ENCODE data around the gene GGCT. TPM values are rescaled to one million over a fixed set of nuclear protein-coding genes. Genes with fewer than 3 reads are reported as not detected.

Gene GGCT
- total and polyA plus RNA-seq, 2 donors from 2014 or later: 23.8 to 70.1 TPM

- no peak for TF ChIP-seq CTCF (IDR thresholded peaks at IDR 0.05; ENCODE audit: borderline replicate concordance, extremely low read depth, insufficient read depth)
- no peak for FAIRE-seq
- H3K27ac ChIP-seq (ENCODE audit: low read depth in 2 of 2, low read length in 2 of 2): no peak overlapping the region
- intact Hi-C loops (cut with DNase I): no loop called here
- peaks cover 0 to 2% (median 0%) of the 10 kb centered on the region in 3 donors for H3K4me1 ChIP-seq (ENCODE audit: control insufficient read depth in 2 of 3, insufficient read depth in 2 of 3, low read depth in 1 of 3, low read length in 3 of 3)
- no peak for DNase-seq
- no peaks in the 10 kb centered on the region for H3K36me3 ChIP-seq (ENCODE audit: control insufficient read depth in 2 of 3, insufficient read depth in 3 of 3, low read length in 3 of 3)
- no peak overlapping the region for H3K9ac ChIP-seq (ENCODE audit: low read length in 3 of 3)
- H3K27me3 ChIP-seq (ENCODE audit: control insufficient read depth, insufficient read depth, low read length): no peaks in the 10 kb centered on the region
- peaks cover 0 to 2% (median 0%) of the 10 kb centered on the region in 3 donors for H3K9me3 ChIP-seq (ENCODE audit: control insufficient read depth in 2 of 3, insufficient read depth in 1 of 3, low read length in 3 of 3)
- H3K4me3 ChIP-seq (ENCODE audit: low read length in 3 of 3): no peak overlapping the region
These were observed 21.5 kb upstream of the GGCT start for GRCh38 chr7:30526163-30526562.

- no peak for TF ChIP-seq CTCF (IDR thresholded peaks at IDR 0.05; ENCODE audit: borderline replicate concordance, extremely low read depth, insufficient read depth)
- H3K4me3 ChIP-seq (ENCODE audit: low read length in 3 of 3): no peak overlapping the region
- DNase-seq (no peak), FAIRE-seq (no peak)
- no peak overlapping the region for H3K27ac ChIP-seq (ENCODE audit: low read depth in 2 of 2, low read length in 2 of 2)
- no peaks in the 10 kb centered on the region for H3K27me3 ChIP-seq (ENCODE audit: control insufficient read depth, insufficient read depth, low read length)
- intact Hi-C loops (cut with DNase I): no loop called here
- H3K9ac ChIP-seq (ENCODE audit: low read length in 3 of 3): no peak overlapping the region
- H3K4me1 ChIP-seq (ENCODE audit: control insufficient read depth in 2 of 3, insufficient read depth in 2 of 3, low read depth in 1 of 3, low read length in 3 of 3): peaks cover 0 to 5% (median 2%) of the 10 kb centered on the region in 3 donors
- peaks cover 0 to under 1% (median 0%) of the 10 kb centered on the region in 3 donors for H3K9me3 ChIP-seq (ENCODE audit: control insufficient read depth in 2 of 3, insufficient read depth in 1 of 3, low read length in 3 of 3)
- H3K36me3 ChIP-seq (ENCODE audit: control insufficient read depth in 2 of 3, insufficient read depth in 3 of 3, low read length in 3 of 3): no peaks in the 10 kb centered on the region
These were observed 20.8 kb upstream of the GGCT start for GRCh38 chr7:30525429-30525828.

GRCh38 chr7:30524545-30524944 is 19.9 kb upstream of the GGCT start:
- intact Hi-C loops (cut with DNase I): no loop called here
- Histone ChIP-seq H3K27me3 (ENCODE audit: control insufficient read depth, insufficient read depth, low read length) (no peaks in the 10 kb centered on the region), H3K4me1 (ENCODE audit: control insufficient read depth in 2 of 3, insufficient read depth in 2 of 3, low read depth in 1 of 3, low read length in 3 of 3) (peaks cover 0 to 5% (median 2%) of the 10 kb centered on the region in 3 donors), H3K9me3 (ENCODE audit: control insufficient read depth in 2 of 3, insufficient read depth in 1 of 3, low read length in 3 of 3) (no peaks in the 10 kb centered on the region), H3K27ac (ENCODE audit: low read depth in 2 of 2, low read length in 2 of 2) (no peak overlapping the region), H3K36me3 (ENCODE audit: control insufficient read depth in 2 of 3, insufficient read depth in 3 of 3, low read length in 3 of 3) (no peaks in the 10 kb centered on the region), H3K9ac (ENCODE audit: low read length in 3 of 3) (no peak overlapping the region), H3K4me3 (ENCODE audit: low read length in 3 of 3) (no peak overlapping the region)
- FAIRE-seq (no peak), DNase-seq (no peak)
- no peak for TF ChIP-seq CTCF (IDR thresholded peaks at IDR 0.05; ENCODE audit: borderline replicate concordance, extremely low read depth, insufficient read depth)

- intact Hi-C loops (cut with DNase I): no loop called here
These were observed 18.8 kb upstream of the GGCT start for GRCh38 chr7:30523466-30523865.

More at GRCh38 chr7:30523466-30523865, 18.8 kb upstream of the GGCT start:
- no peak for FAIRE-seq
- Histone ChIP-seq H3K9me3 (ENCODE audit: control insufficient read depth in 2 of 3, insufficient read depth in 1 of 3, low read length in 3 of 3) (no peaks in the 10 kb centered on the region), H3K9ac (ENCODE audit: low read length in 3 of 3) (no peak overlapping the region), H3K27ac (ENCODE audit: low read depth in 2 of 2, low read length in 2 of 2) (no peak overlapping the region), H3K36me3 (ENCODE audit: control insufficient read depth in 2 of 3, insufficient read depth in 3 of 3, low read length in 3 of 3) (no peaks in the 10 kb centered on the region), H3K27me3 (ENCODE audit: control insufficient read depth, insufficient read depth, low read length) (no peaks in the 10 kb centered on the region), H3K4me3 (ENCODE audit: low read length in 3 of 3) (no peak overlapping the region), H3K4me1 (ENCODE audit: control insufficient read depth in 2 of 3, insufficient read depth in 2 of 3, low read depth in 1 of 3, low read length in 3 of 3) (peaks cover 0 to 5% (median 2%) of the 10 kb centered on the region in 3 donors)
- DNase-seq: no peak
- TF ChIP-seq CTCF (IDR thresholded peaks at IDR 0.05; ENCODE audit: borderline replicate concordance, extremely low read depth, insufficient read depth): no peak
